HG03060 (cell line): Measurements from ENCODE around the gene ZBTB18.

ENCODE experiments used
- ATAC-seq: cut with Tn5 transposase; IDR thresholded peaks from one replicate; pipeline ENCODE4 v1.9.1; 2021; ENCODE audit warnings: low read depth, moderate number of reproducible peaks; ENCODE audit not compliant: unreplicated experiment

The ZBTB18 gene

GRCh38 chr1:244087021-244087560, 36.0 kb downstream of the ZBTB18 start:
- ATAC-seq = no peak

- no peak for ATAC-seq
Observed at GRCh38 chr1:244087611-244088010, 36.5 kb downstream of the ZBTB18 start.

GRCh38 chr1:244088161-244088560, 37.1 kb downstream of the ZBTB18 start:
- no peak for ATAC-seq

- ATAC-seq = no peak
Observed at GRCh38 chr1:244089561-244089960, 38.5 kb downstream of the ZBTB18 start.

GRCh38 chr1:244090645-244091044, 39.6 kb downstream of the ZBTB18 start:
- ATAC-seq = no peak

- ATAC-seq = no peak
Observed at GRCh38 chr1:244092293-244092963, 41.3 kb downstream of the ZBTB18 start.

GRCh38 chr1:244092964-244093638, 42.0 kb downstream of the ZBTB18 start:
- ATAC-seq = no peak

- no peak for ATAC-seq
Observed at GRCh38 chr1:244094880-244095528, 43.9 kb downstream of the ZBTB18 start.

- ATAC-seq = no peak
Observed at GRCh38 chr1:244095529-244095911, 44.4 kb downstream of the ZBTB18 start.

GRCh38 chr1:244096066-244096610, 45.1 kb downstream of the ZBTB18 start:
- ATAC-seq = no peak

- ATAC-seq = no peak
Observed at GRCh38 chr1:244096691-244097090, 45.6 kb downstream of the ZBTB18 start.

GRCh38 chr1:244097523-244098405, 46.7 kb downstream of the ZBTB18 start:
- no peak for ATAC-seq

- no peak for ATAC-seq
Observed at GRCh38 chr1:244099258-244099930, 48.3 kb downstream of the ZBTB18 start.

GRCh38 chr1:244100276-244100675, 49.2 kb downstream of the ZBTB18 start:
- no peak for ATAC-seq

- no peak for ATAC-seq
Observed at GRCh38 chr1:244100704-244101453, 49.8 kb downstream of the ZBTB18 start.

GRCh38 chr1:244102046-244102445, 51.0 kb downstream of the ZBTB18 start:
- no peak for ATAC-seq

- no peak for ATAC-seq
Observed at GRCh38 chr1:244102468-244102867, 51.4 kb downstream of the ZBTB18 start.

GRCh38 chr1:244104309-244105060, 53.4 kb downstream of the ZBTB18 start:
- no peak for ATAC-seq
